ENCODE results near the gene LMNTD1. TPM values are rescaled to one million over a fixed set of nuclear protein-coding genes. Genes with fewer than 3 reads are reported as not detected.

LMNTD1 gene
- total RNA-seq, 1 donor from 2014 or later: not detected

DNA sequence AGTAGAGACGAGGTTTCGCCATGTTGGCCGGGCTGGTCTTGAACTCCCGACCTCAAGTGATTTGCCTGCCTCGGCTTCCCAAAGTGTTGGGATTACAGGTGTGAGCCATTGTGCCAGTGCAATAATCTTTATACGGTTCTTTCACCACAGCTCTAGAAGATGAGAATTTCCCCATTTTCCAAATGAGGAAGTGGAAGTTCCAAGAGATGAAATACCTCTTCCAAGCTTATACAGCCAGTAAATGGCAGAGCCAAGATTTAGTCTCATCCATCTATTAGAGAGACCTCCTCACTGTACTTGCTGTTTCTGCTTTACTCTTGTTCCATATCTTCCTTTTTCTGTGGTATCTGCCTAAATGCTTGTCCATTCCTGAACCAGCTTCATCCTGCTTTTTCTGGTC is 3.1 kb upstream of the LMNTD1 start:
- DNase-seq (ENCODE audit: extremely low spot score, unreplicated experiment): no peak
- H3K27me3 Mint-ChIP-seq (ENCODE audit: unreplicated experiment): no peaks in the 10 kb centered on the region
- no peak overlapping the region for H3K27ac Mint-ChIP-seq (ENCODE audit: unreplicated experiment)
- H3K36me3 Mint-ChIP-seq (ENCODE audit: unreplicated experiment): no peaks in the 10 kb centered on the region
- no peak overlapping the region for H3K4me3 Mint-ChIP-seq (ENCODE audit: unreplicated experiment)
- peaks cover 8% of the 10 kb centered on the region for H3K4me1 Mint-ChIP-seq (ENCODE audit: unreplicated experiment)
- H3K9me3 Mint-ChIP-seq (ENCODE audit: unreplicated experiment): no peaks in the 10 kb centered on the region
- TF ChIP-seq, protein P1, sequence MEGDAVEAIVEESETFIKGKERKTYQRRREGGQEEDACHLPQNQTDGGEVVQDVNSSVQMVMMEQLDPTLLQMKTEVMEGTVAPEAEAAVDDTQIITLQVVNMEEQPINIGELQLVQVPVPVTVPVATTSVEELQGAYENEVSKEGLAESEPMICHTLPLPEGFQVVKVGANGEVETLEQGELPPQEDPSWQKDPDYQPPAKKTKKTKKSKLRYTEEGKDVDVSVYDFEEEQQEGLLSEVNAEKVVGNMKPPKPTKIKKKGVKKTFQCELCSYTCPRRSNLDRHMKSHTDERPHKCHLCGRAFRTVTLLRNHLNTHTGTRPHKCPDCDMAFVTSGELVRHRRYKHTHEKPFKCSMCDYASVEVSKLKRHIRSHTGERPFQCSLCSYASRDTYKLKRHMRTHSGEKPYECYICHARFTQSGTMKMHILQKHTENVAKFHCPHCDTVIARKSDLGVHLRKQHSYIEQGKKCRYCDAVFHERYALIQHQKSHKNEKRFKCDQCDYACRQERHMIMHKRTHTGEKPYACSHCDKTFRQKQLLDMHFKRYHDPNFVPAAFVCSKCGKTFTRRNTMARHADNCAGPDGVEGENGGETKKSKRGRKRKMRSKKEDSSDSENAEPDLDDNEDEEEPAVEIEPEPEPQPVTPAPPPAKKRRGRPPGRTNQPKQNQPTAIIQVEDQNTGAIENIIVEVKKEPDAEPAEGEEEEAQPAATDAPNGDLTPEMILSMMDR (IDR thresholded peaks at IDR 0.05): no peak

DNA sequence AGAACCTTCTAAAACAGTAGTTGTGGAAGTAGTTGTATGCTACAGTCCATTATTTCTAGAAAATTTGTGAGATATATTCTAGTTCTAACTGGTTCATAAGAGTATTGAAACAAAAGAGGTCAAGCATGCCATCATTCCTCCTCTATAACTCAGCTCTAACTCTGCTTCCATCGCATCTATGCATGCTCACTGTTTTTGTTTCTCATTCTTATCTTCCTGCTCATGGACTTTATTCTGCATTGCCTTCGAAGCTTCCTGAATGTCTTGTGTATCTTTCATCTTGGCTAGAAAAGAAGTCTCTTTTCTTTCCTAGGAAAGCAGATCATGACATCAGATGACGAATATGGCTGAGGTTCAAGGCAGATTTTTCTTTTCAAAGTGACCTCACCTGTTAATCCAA is 402 bp downstream of the LMNTD1 start:
- no peaks in the 10 kb centered on the region for H3K9me3 Mint-ChIP-seq (ENCODE audit: unreplicated experiment)
- TF ChIP-seq, protein P1 (IDR thresholded peaks at IDR 0.05): no peak
- H3K4me1 Mint-ChIP-seq (ENCODE audit: unreplicated experiment): peaks cover 8% of the 10 kb centered on the region
- DNase-seq (ENCODE audit: extremely low spot score, unreplicated experiment): no peak
- no peaks in the 10 kb centered on the region for H3K36me3 Mint-ChIP-seq (ENCODE audit: unreplicated experiment)
- no peak overlapping the region for H3K27ac Mint-ChIP-seq (ENCODE audit: unreplicated experiment)
- H3K4me3 Mint-ChIP-seq (ENCODE audit: unreplicated experiment): no peak overlapping the region
- H3K27me3 Mint-ChIP-seq (ENCODE audit: unreplicated experiment): no peaks in the 10 kb centered on the region

DNA sequence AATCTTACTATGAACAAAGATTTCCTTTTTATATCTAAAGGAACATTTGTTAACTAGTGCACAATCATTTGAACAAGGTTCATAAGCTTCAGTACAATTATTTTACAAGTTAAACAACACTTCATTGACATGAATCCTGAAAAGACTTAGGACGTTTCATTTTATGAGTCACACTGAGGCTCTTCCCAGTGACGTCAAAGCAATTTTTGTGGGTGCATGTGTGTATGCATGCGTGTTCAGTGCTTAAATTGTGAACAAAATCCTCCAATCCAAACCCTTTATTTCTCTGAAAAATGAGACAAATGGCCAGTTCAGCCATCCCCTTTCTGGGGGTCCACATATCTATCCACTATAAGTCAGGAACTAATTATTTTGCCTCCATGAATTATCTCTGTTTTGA is 2.9 kb downstream of the LMNTD1 start:
- TF ChIP-seq, protein P1 (IDR thresholded peaks at IDR 0.05): no peak
- H3K27ac Mint-ChIP-seq (ENCODE audit: unreplicated experiment): no peak overlapping the region
- peaks cover 4% of the 10 kb centered on the region for H3K9me3 Mint-ChIP-seq (ENCODE audit: unreplicated experiment)
- H3K27me3 Mint-ChIP-seq (ENCODE audit: unreplicated experiment): no peaks in the 10 kb centered on the region
- H3K4me3 Mint-ChIP-seq (ENCODE audit: unreplicated experiment): no peak overlapping the region
- H3K36me3 Mint-ChIP-seq (ENCODE audit: unreplicated experiment): no peaks in the 10 kb centered on the region
- no peak for DNase-seq (ENCODE audit: extremely low spot score, unreplicated experiment)
- peaks cover 5% of the 10 kb centered on the region for H3K4me1 Mint-ChIP-seq (ENCODE audit: unreplicated experiment)

DNA sequence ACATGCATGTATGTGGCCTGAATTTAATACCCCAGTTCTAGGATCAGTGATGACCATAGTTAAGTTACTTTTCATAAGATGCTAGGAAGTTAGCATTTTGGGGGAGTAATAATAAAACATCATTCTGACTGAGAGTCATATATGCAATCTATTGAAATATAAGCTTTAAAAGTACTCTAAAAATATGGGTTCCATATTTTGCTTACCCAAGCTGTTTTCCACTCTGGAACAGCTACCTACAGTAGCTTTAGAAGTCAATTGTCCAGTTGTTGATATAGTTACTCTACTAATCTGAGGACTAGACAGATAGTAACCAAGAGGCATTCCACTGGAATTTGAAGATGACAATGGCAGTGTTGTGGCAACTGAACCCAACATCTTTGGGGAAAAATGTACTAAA is 4.0 kb downstream of the LMNTD1 start:
- H3K27me3 Mint-ChIP-seq (ENCODE audit: unreplicated experiment): no peaks in the 10 kb centered on the region
- H3K4me1 Mint-ChIP-seq (ENCODE audit: unreplicated experiment): peaks cover 5% of the 10 kb centered on the region
- H3K36me3 Mint-ChIP-seq (ENCODE audit: unreplicated experiment): no peaks in the 10 kb centered on the region
- no peak overlapping the region for H3K4me3 Mint-ChIP-seq (ENCODE audit: unreplicated experiment)
- peaks cover 15% of the 10 kb centered on the region for H3K9me3 Mint-ChIP-seq (ENCODE audit: unreplicated experiment)
- no peak for DNase-seq (ENCODE audit: extremely low spot score, unreplicated experiment)
- H3K27ac Mint-ChIP-seq (ENCODE audit: unreplicated experiment): no peak overlapping the region
- TF ChIP-seq, protein P1 (IDR thresholded peaks at IDR 0.05): no peak

DNA sequence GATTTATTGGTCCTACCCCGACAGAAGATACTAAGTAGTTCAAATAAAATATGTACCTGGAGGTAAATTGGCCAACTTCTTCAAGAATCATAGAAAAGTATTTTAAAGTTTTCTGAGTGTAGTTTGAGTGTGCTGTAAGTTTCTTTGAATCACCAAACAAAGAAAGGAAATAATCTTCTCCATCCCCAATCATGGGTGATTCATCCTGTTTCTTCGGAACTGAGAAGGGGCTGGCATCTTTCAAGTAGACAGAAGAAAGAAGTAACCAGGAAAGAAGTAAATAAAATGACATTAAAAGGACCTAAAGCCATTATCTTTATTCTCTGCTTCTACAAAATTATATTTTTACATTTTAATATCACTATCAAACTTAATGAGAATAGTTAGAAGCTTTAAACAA is 6.8 kb downstream of the LMNTD1 start:
- no peak for DNase-seq (ENCODE audit: extremely low spot score, unreplicated experiment)
- H3K4me1 Mint-ChIP-seq (ENCODE audit: unreplicated experiment): no peaks in the 10 kb centered on the region
- H3K36me3 Mint-ChIP-seq (ENCODE audit: unreplicated experiment): no peaks in the 10 kb centered on the region

More for the DNA sequence above, 6.8 kb downstream of the LMNTD1 start:
- no peak overlapping the region for H3K4me3 Mint-ChIP-seq (ENCODE audit: unreplicated experiment)
- TF ChIP-seq, protein P1 (IDR thresholded peaks at IDR 0.05): no peak
- no peaks in the 10 kb centered on the region for H3K27me3 Mint-ChIP-seq (ENCODE audit: unreplicated experiment)
- H3K27ac Mint-ChIP-seq (ENCODE audit: unreplicated experiment): no peak overlapping the region
- H3K9me3 Mint-ChIP-seq (ENCODE audit: unreplicated experiment): peaks cover 15% of the 10 kb centered on the region
